Aorta (tissue), 5 donors: ENCODE results near the gene JAM3. TPM values are rescaled to one million over a fixed set of nuclear protein-coding genes. Genes with fewer than 3 reads are reported as not detected.

ENCODE experiments used
- ATAC-seq: fragments of 200-7000 bp; cut with Tn5 transposase; one replicate; pipeline ENCODE4 v1.9.1; 2022; ENCODE audit warnings: moderate library complexity; ENCODE audit not compliant: low FRiP score
- DNase-seq, 2 donors: peaks; one replicate each; pipeline ENCODE4 v3.0.0-alpha.2; 2020
- H3K27ac ChIP-seq, 2 donors: one replicate each; pipeline ENCODE4 v1.5.1; 2013; ENCODE audit warnings: low read length in 2 of 2, mild to moderate bottlenecking in 2 of 2, moderate library complexity in 2 of 2, control low read depth in 1 of 2, inconsistent platforms in 1 of 2, low read depth in 1 of 2
- H3K27me3 ChIP-seq, 2 donors: one replicate each; pipeline ENCODE4 v1.6.1; 2013; ENCODE audit warnings: control low read depth in 1 of 2, low read length in 1 of 2, mild to moderate bottlenecking in 1 of 2, moderate library complexity in 1 of 2; ENCODE audit not compliant: insufficient read depth in 2 of 2, control insufficient read depth in 1 of 2
- H3K36me3 ChIP-seq, 2 donors: one replicate each; pipeline ENCODE4 v1.6.1; 2013; ENCODE audit warnings: control low read depth in 1 of 2, low read length in 1 of 2, mild to moderate bottlenecking in 1 of 2; ENCODE audit not compliant: insufficient read depth in 2 of 2, control insufficient read depth in 1 of 2
- H3K4me1 ChIP-seq, 2 donors: one replicate each; pipeline ENCODE4 v1.6.1; 2013; ENCODE audit warnings: low read length in 2 of 2, control low read depth in 1 of 2, mild to moderate bottlenecking in 1 of 2, moderate library complexity in 1 of 2; ENCODE audit not compliant: insufficient read depth in 2 of 2, control insufficient read depth in 1 of 2
- H3K4me3 ChIP-seq, 2 donors: one replicate each; pipeline ENCODE4 v1.5.1; 2013; ENCODE audit warnings: low read length in 2 of 2, control low read depth in 1 of 2, mild to moderate bottlenecking in 1 of 2
- H3K9me3 ChIP-seq: one replicate; pipeline ENCODE4 v1.6.1; 2013; ENCODE audit warnings: mild to moderate bottlenecking, low read length; ENCODE audit not compliant: control insufficient read depth
- WGBS, 2 donors: extraction: QIAGEN DNeasy Blood & Tissue Kit; methylation state at CpG; one replicate each; pipeline ENCODE4 v1.1.7; 2013; 5-methylcytosine and 5-hydroxymethylcytosine counted together
- intact Hi-C, 2 donors: fragments of 100-400 bp; cut with DNase I; formaldehyde crosslinking; loops; one replicate each; pipeline versions ENCODE4 v1.14.2 to v1.15.0; 2022
- polyA plus RNA-seq, 2 donors: library from polyadenylated mRNA; stranded (reverse); fragments of 200-250 nt; gene quantifications; one replicate each; pipeline ENCODE4 v1.2.3, GENCODE V29; 2013
- total RNA-seq, 2 donors: library from RNA; stranded (reverse); fragmentation: NEBNext Ultra II Directional; extraction: Animal tissue kit (Norgen Biotek cat#: 25700); gene quantifications; one replicate each; pipeline ENCODE4 v1.2.1, GENCODE V29; 2021
- donor health status: healthy with polysubstance abuse.
- donor health status: Bipolar disorder and iron deficiency.
- donor health status: DM: no; HTN: no; CAD: no.
- donor health status: DM: no; HTN: no; CAD: no.
- donor health status: DM: yes; HTN: yes; CAD: no.

Gene JAM3
- total and polyA plus RNA-seq, 4 donors: 22.2 to 102 (median 75.9) TPM

DNA sequence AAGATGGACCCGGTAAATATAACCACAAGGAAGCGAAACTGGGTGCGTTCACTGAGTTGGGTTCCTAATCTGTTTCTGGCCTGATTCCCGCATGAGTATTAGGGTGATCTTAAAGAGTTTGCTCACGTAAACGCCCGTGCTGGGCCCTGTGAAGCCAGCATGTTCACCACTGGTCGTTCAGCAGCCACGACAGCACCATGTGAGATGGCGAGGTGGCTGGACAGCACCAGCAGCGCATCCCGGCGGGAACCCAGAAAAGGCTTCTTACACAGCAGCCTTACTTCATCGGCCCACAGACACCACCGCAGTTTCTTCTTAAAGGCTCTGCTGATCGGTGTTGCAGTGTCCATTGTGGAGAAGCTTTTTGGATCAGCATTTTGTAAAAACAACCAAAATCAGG, 80.5 kb downstream of the JAM3 start:
- no peak overlapping the region for H3K27ac ChIP-seq
- H3K4me3 ChIP-seq: no peak overlapping the region
- ATAC-seq (no peak), DNase-seq (no peak)
- WGBS, 2 donors: 93 to 94% methylated on average over 16 of the region's 16 CpGs
- intact Hi-C loops: loop anchor here in 1 of 2 donors (10.0 kb wide), 2 partner anchors 195 to 225 kb away; partner anchors contain the start of gene IGSF9B
- no peaks in the 10 kb centered on the region for H3K27me3 ChIP-seq
- no peaks in the 10 kb centered on the region for H3K4me1 ChIP-seq
- H3K9me3 ChIP-seq: no peaks in the 10 kb centered on the region
- peaks cover 0 to 1% of the 10 kb centered on the region in 2 donors for H3K36me3 ChIP-seq

DNA sequence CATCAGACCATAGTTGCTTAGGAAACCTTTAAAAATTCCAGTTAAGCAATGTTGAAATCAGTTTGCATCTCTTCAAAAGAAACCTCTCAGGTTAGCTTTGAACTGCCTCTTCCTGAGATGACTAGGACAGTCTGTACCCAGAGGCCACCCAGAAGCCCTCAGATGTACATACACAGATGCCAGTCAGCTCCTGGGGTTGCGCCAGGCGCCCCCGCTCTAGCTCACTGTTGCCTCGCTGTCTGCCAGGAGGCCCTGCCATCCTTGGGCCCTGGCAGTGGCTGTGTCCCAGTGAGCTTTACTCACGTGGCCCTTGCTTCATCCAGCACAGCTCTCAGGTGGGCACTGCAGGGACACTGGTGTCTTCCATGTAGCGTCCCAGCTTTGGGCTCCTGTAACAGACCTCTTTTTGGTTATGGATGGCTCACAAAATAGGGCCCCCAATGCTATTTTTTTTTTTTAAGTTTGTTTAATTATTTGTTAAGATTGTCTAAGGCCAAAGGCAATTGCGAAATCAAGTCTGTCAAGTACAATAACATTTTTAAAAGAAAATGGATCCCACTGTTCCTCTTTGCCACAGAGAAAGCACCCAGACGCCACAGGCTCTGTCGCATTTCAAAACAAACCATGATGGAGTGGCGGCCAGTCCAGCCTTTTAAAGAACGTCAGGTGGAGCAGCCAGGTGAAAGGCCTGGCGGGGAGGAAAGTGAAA, 81.5 kb downstream of the JAM3 start:
- no peak for DNase-seq
- Histone ChIP-seq H3K27me3 (no peaks in the 10 kb centered on the region), H3K36me3 (peaks cover 0 to 1% of the 10 kb centered on the region in 2 donors), H3K27ac (peak overlapping the region in 1 of 2 donors; percentile 7), H3K9me3 (no peaks in the 10 kb centered on the region), H3K4me1 (no peaks in the 10 kb centered on the region), H3K4me3 (no peak overlapping the region)
- intact Hi-C loops: no loop called here
- 71 to 73% methylated on average over 12 of the region's 12 CpGs for WGBS, 2 donors
- ATAC-seq: no peak

DNA sequence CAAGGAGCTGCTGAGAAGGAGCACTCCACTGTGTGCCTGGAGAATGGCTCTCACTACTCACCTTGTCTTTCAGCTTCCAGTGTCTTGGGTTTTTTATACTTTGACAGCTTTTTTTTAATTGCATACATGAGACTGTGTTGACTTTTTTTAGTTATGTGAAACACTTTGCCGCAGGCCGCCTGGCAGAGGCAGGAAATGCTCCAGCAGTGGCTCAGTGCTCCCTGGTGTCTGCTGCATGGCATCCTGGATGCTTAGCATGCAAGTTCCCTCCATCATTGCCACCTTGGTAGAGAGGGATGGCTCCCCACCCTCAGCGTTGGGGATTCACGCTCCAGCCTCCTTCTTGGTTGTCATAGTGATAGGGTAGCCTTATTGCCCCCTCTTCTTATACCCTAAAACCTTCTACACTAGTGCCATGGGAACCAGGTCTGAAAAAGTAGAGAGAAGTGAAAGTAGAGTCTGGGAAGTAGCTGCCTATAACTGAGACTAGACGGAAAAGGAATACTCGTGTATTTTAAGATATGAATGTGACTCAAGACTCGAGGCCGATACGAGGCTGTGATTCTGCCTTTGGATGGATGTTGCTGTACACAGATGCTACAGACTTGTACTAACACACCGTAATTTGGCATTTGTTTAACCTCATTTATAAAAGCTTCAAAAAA, 82.3 kb downstream of the JAM3 start:
- ATAC-seq (no peak), DNase-seq (no peak)
- H3K4me1 ChIP-seq: no peaks in the 10 kb centered on the region
- no peaks in the 10 kb centered on the region for H3K27me3 ChIP-seq
- WGBS, 2 donors: 84% methylated on average over 10 of the region's 10 CpGs
- peak overlapping the region in 1 of 2 donors; percentile 19 for H3K27ac ChIP-seq
- intact Hi-C loops: no loop called here
- no peaks in the 10 kb centered on the region for H3K9me3 ChIP-seq
- no peak overlapping the region for H3K4me3 ChIP-seq
- peaks cover 0 to 1% of the 10 kb centered on the region in 2 donors for H3K36me3 ChIP-seq

DNA sequence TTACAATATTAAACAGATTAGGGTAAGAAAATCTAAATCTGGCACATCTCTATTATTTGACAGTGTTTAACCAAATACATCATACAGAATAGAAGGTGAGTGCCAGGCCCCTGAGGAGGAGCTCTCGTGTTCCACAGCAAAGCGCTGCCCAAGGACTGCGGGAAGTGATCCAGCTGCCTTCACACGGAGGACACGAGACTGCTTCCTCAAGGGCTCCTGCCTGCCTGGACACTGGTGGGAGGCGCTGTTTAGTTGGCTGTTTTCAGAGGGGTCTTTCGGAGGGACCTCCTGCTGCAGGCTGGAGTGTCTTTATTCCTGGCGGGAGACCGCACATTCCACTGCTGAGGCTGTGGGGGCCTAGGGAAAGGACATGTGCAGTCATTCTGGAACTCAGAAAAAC, 83.8 kb downstream of the JAM3 start:
- Histone ChIP-seq H3K4me1 (no peaks in the 10 kb centered on the region), H3K9me3 (no peaks in the 10 kb centered on the region), H3K4me3 (no peak overlapping the region), H3K36me3 (peaks cover 0 to 1% of the 10 kb centered on the region in 2 donors), H3K27ac (no peak overlapping the region), H3K27me3 (no peaks in the 10 kb centered on the region)
- intact Hi-C loops: no loop called here
- no peak for DNase-seq
- 67 to 68% methylated on average over 9 of the region's 9 CpGs for WGBS, 2 donors
- ATAC-seq: no peak

DNA sequence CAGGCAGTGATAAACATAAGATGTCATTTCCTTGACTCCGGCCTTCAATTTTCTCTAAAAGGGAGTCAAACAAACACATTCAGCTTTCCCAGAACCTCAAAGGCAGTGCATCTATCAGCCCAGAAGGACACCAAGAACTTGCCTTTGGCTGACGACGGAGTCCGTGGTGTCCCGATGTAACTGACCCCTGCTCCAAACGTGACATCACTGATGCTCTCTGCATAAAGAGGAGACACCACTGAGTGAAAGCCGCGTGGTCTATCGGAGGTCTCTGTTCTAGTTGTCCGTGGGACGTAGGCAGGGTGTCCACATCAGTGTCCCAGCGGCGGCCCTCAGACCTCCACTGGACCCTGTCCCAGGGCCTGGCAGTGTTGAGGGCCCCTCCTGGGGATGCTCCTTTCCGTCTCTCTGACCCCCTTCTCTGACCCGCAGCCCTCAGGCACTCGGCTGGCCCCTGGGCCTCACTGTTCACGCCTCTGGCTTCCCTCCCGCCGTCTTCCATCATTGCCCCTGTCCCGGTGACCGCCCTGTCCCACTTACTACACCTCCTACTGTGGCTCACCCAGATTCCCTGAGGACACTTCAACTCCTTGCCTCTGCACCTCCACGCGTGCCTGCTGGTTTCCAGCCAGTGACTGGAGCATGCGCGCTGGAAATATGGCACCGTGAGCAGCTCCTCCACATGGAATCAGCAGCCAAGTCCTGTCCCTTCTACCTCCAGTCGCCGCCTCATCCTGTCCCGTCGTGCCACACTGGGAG, 84.5 kb downstream of the JAM3 start:
- no peak overlapping the region for H3K27ac ChIP-seq
- H3K27me3 ChIP-seq: no peaks in the 10 kb centered on the region
- intact Hi-C loops: no loop called here
- no peaks in the 10 kb centered on the region for H3K4me1 ChIP-seq
- ATAC-seq: peak; percentile 33
- WGBS, 2 donors: 86 to 88% methylated on average over 30 of the region's 30 CpGs
- no peak overlapping the region for H3K4me3 ChIP-seq
- no peaks in the 10 kb centered on the region for H3K9me3 ChIP-seq
- no peak for DNase-seq
- peaks cover 0 to 1% of the 10 kb centered on the region in 2 donors for H3K36me3 ChIP-seq

DNA sequence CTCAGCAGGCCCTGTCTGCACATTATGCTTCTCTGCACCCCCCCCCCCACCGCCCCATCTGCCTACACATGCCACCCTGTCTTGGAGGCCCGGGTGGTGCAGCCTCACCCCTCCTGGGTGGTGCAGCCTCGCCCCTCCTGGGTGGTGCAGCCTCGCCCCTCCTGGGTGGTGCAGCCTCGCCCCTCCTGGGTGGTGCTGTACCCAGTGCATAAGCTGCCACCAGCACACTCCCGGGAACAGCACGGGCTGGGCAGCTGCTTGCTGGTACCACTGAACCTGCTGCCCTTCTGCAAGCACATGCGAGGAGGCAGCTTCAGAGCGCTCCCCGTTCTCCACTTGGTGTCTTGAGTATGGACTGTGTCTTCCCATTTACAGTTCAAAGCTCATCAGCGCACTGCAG, 85.6 kb downstream of the JAM3 start:
- no peak for ATAC-seq
- H3K36me3 ChIP-seq: peaks cover 0 to 2% of the 10 kb centered on the region in 2 donors
- H3K27ac ChIP-seq: no peak overlapping the region
- intact Hi-C loops: no loop called here
- H3K9me3 ChIP-seq: no peaks in the 10 kb centered on the region
- 86 to 90% methylated on average over 11 of the region's 11 CpGs for WGBS, 2 donors
- no peaks in the 10 kb centered on the region for H3K4me1 ChIP-seq
- no peak for DNase-seq
- H3K27me3 ChIP-seq: no peaks in the 10 kb centered on the region
- H3K4me3 ChIP-seq: no peak overlapping the region

DNA sequence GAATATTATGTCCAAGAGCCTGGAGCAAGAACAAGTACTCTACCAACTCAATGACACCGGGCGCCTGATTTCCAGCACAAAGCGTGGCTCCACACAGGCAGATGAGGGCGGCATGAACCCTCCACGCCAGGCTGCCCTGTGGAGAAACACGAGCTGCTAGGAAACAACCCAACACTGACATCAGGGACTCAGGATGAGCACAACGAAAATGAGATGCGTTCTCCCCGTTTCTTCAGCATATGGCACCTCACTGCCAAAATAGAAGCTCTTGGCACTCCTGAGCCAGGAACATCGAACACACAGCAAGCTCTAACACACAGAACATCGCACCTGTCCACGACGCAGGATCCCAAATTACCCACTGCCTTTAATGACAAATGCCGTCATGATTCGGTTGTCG, 86.6 kb downstream of the JAM3 start:
- intact Hi-C loops: no loop called here
- no peak overlapping the region for H3K27ac ChIP-seq
- H3K4me1 ChIP-seq: no peaks in the 10 kb centered on the region
- H3K27me3 ChIP-seq: no peaks in the 10 kb centered on the region
- no peak for ATAC-seq
- no peak overlapping the region for H3K4me3 ChIP-seq
- H3K9me3 ChIP-seq: no peaks in the 10 kb centered on the region
- no peak for DNase-seq
- WGBS, 2 donors: 85 to 86% methylated on average over 16 of the region's 16 CpGs
- peaks cover 0 to 3% of the 10 kb centered on the region in 2 donors for H3K36me3 ChIP-seq

DNA sequence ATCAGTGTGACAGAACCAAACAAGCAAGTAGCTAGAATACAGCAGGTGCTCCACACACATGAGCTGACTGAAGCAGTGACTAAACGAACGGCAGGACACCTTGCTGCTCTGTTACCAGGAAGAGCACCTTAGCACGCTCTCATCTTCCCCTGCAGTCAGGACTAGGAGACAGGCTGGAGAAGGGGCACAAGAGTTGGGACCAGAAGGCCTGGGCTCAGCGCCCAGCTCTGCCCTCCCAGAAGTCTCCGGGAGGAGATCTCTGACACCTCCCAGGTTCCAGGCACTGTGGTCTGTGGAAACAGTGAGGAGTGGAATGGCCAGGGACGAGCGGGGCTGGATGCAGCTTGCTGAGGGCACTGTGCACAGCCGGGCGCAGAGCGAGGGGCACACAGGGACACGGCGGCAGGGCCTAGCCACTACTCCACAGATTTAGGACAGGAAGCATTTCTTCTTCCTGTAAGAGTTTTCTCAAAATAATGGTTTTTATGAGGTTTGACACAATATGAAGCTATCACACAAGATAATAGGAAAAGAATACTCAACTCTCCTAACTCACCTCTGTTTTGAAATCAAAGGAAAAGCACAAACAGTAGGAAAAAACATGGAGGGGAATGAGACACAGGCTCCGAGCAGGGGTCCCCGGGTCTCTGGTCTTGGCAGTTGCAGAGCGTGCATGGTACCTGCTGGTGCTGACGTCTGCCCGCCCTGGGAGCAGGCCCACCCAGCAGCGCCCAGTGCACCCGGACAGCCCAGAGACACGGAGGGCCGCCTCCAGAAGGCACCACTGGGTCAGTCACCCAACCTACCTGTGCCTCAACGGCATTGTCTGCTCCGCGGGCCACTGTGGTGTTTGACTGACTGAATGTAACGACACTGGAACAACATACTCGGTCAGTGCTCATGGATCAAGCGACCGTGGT, 87.3 kb downstream of the JAM3 start:
- DNase-seq (no peak), ATAC-seq (no peak)
- H3K36me3 ChIP-seq: peaks cover 0 to 3% of the 10 kb centered on the region in 2 donors
- no peaks in the 10 kb centered on the region for H3K9me3 ChIP-seq
- H3K4me3 ChIP-seq: no peak overlapping the region
- H3K27ac ChIP-seq: no peak overlapping the region
- 90 to 91% methylated on average over 28 of the region's 28 CpGs for WGBS, 2 donors
- H3K27me3 ChIP-seq: no peaks in the 10 kb centered on the region
- no peaks in the 10 kb centered on the region for H3K4me1 ChIP-seq
- intact Hi-C loops: no loop called here
